SK-N-SH treated with all-trans-retinoic acid at 6 μM for 48 hours (cell line): Measurements from ENCODE around the gene TRH.

Source experiments
- ATAC-seq: fragments of 200-7000 bp; cut with Tn5 transposase; 3 replicates; pipeline ENCODE4 v1.9.1; 2020; ENCODE audit warnings: mild to moderate bottlenecking, moderate library complexity
- ARNTL ChIP-seq: fragments of 450-650 bp; formaldehyde crosslinking; IDR thresholded peaks from 2 replicates; pipeline ENCODE4 v1.5.0; 2020; ENCODE audit warnings: low read depth, mild to moderate bottlenecking, moderate library complexity, borderline replicate concordance
- BACH2 ChIP-seq: fragments of 250-450 bp; sonication (Bioruptor Pico); IDR thresholded peaks from 2 replicates; pipeline ENCODE4 v1.9.0; 2021; ENCODE audit warnings: mild to moderate bottlenecking, borderline replicate concordance
- CREB5 ChIP-seq: fragments of 250-450 bp; sonication (Bioruptor Pico); IDR thresholded peaks from 2 replicates; pipeline ENCODE4 v1.5.1; 2020; ENCODE audit warnings: low read depth, mild to moderate bottlenecking, moderate library complexity
- CSDC2 ChIP-seq: fragments of 250-450 bp; sonication (Bioruptor Pico); IDR thresholded peaks from 2 replicates; pipeline ENCODE4 v1.5.0; 2020; ENCODE audit warnings: mild to moderate bottlenecking, moderate library complexity
- CSRNP3 ChIP-seq: fragments of 250-450 bp; sonication (Bioruptor Pico); IDR thresholded peaks from 2 replicates; pipeline ENCODE4 v1.5.1; 2021; ENCODE audit warnings: mild to moderate bottlenecking, moderate library complexity
- ESRRG ChIP-seq: fragments of 250-450 bp; sonication (Bioruptor Pico); IDR thresholded peaks from 2 replicates; pipeline ENCODE4 v1.6.1; 2021; ENCODE audit warnings: mild to moderate bottlenecking
- GLIS3 ChIP-seq: fragments of 250-450 bp; sonication (Bioruptor Pico); IDR thresholded peaks from 2 replicates; pipeline ENCODE4 v1.5.0; 2020; ENCODE audit warnings: mild to moderate bottlenecking, moderate library complexity
- ISL1 ChIP-seq: fragments of 250-450 bp; sonication (Bioruptor Pico); IDR thresholded peaks from 2 replicates; pipeline ENCODE4 v2.1.2; 2022; ENCODE audit warnings: mild to moderate bottlenecking, moderate library complexity
- OSR1 ChIP-seq: fragments of 250-450 bp; sonication (Bioruptor Pico); IDR thresholded peaks from 2 replicates; pipeline ENCODE4 v1.8.0; 2022; ENCODE audit warnings: moderate library complexity, mild to moderate bottlenecking, inconsistent platforms
- POU6F1 ChIP-seq: fragments of 250-450 bp; sonication (Bioruptor Pico); IDR thresholded peaks from 2 replicates; pipeline ENCODE4 v1.8.0; 2021; ENCODE audit warnings: low read depth, mild to moderate bottlenecking, moderate library complexity, borderline replicate concordance
- PPARA ChIP-seq: fragments of 250-450 bp; sonication (Bioruptor Pico); IDR thresholded peaks from 2 replicates; pipeline ENCODE4 v1.5.0; 2020; ENCODE audit warnings: mild to moderate bottlenecking, borderline replicate concordance
- RARB ChIP-seq: fragments of 250-450 bp; sonication (Bioruptor Pico); IDR thresholded peaks from 2 replicates; pipeline ENCODE4 v1.8.0; 2021; ENCODE audit warnings: mild to moderate bottlenecking, moderate library complexity
- SNAI2 ChIP-seq: fragments of 250-450 bp; sonication (Bioruptor Pico); IDR thresholded peaks from 2 replicates; pipeline ENCODE4 v1.5.0; 2020; ENCODE audit warnings: mild to moderate bottlenecking, moderate library complexity
- TCF4 ChIP-seq: fragments of 250-450 bp; sonication (Bioruptor Pico); IDR thresholded peaks from 2 replicates; pipeline ENCODE4 v1.8.0; 2021; ENCODE audit warnings: mild to moderate bottlenecking, moderate library complexity, borderline replicate concordance
- TOX ChIP-seq: fragments of 250-450 bp; sonication (Bioruptor Pico); IDR thresholded peaks from 2 replicates; pipeline ENCODE4 v1.8.0; 2021; ENCODE audit warnings: mild to moderate bottlenecking, moderate library complexity, borderline replicate concordance
- TSHZ2 ChIP-seq: fragments of 250-450 bp; sonication (Bioruptor Pico); IDR thresholded peaks from 2 replicates; pipeline ENCODE4 v1.5.0; 2020; ENCODE audit warnings: mild to moderate bottlenecking, moderate library complexity
- ZC3H10 ChIP-seq: fragments of 250-450 bp; sonication (Bioruptor Pico); IDR thresholded peaks from 2 replicates; pipeline ENCODE4 v1.5.1; 2021; ENCODE audit warnings: mild to moderate bottlenecking, moderate library complexity
- ZFP3 ChIP-seq: fragments of 250-450 bp; sonication (Bioruptor Pico); IDR thresholded peaks from 2 replicates; pipeline ENCODE4 v1.5.0; 2020; ENCODE audit warnings: mild to moderate bottlenecking, moderate library complexity
- ZFP30 ChIP-seq: fragments of 450-650 bp; formaldehyde crosslinking; IDR thresholded peaks from 2 replicates; pipeline ENCODE4 v1.5.0; 2022; ENCODE audit warnings: mild to moderate bottlenecking, moderate library complexity
- ZNF565 ChIP-seq: fragments of 450-650 bp; formaldehyde crosslinking; conservative IDR thresholded peaks from 2 replicates; pipeline ENCODE4 v1.5.0; 2020; ENCODE audit warnings: low read depth, mild to moderate bottlenecking, moderate library complexity
- ZNF70 ChIP-seq: fragments of 450-650 bp; formaldehyde crosslinking; IDR thresholded peaks from 2 replicates; pipeline ENCODE4 v1.5.0; 2020; ENCODE audit warnings: mild to moderate bottlenecking, moderate library complexity
- ZNF8 ChIP-seq: fragments of 450-650 bp; formaldehyde crosslinking; IDR thresholded peaks from 2 replicates; pipeline ENCODE4 v1.5.0; 2020; ENCODE audit warnings: mild to moderate bottlenecking, moderate library complexity

The TRH gene

GRCh38 chr3:129944709-129945108 is 29.8 kb upstream of the TRH start:
- no peak for ATAC-seq
- no peak for TF ChIP-seq ZNF565
- no peak for TF ChIP-seq ZNF8 (CRISPR knock-in tag)
- no peak for TF ChIP-seq TSHZ2
- TF ChIP-seq PPARA: no peak
- TF ChIP-seq CSDC2 (CRISPR knock-in tag): no peak
- no peak for TF ChIP-seq TOX (CRISPR knock-in tag)
- no peak for TF ChIP-seq ZC3H10 (CRISPR knock-in tag)
- no peak for TF ChIP-seq BACH2 (CRISPR knock-in tag)
- TF ChIP-seq OSR1: no peak
- TF ChIP-seq ESRRG (CRISPR knock-in tag): no peak
- TF ChIP-seq ZFP3: no peak
- TF ChIP-seq CREB5: no peak
- no peak for TF ChIP-seq RARB (CRISPR knock-in tag)
- TF ChIP-seq GLIS3: no peak
- TF ChIP-seq ARNTL (CRISPR knock-in tag): no peak
- TF ChIP-seq CSRNP3 (CRISPR knock-in tag): no peak

GRCh38 chr3:129947538-129948240 is 26.8 kb upstream of the TRH start:
- no peak for TF ChIP-seq CREB5
- TF ChIP-seq CSDC2 (CRISPR knock-in tag): no peak
- TF ChIP-seq ZC3H10 (CRISPR knock-in tag): no peak
- TF ChIP-seq ESRRG (CRISPR knock-in tag): no peak
- TF ChIP-seq TCF4 (CRISPR knock-in tag): no peak
- no peak for TF ChIP-seq RARB (CRISPR knock-in tag)
- no peak for TF ChIP-seq ISL1 (CRISPR knock-in tag)
- no peak for TF ChIP-seq ZFP3
- no peak for TF ChIP-seq CSRNP3 (CRISPR knock-in tag)
- TF ChIP-seq ZFP30 (CRISPR knock-in tag): no peak
- no peak for TF ChIP-seq SNAI2 (CRISPR knock-in tag)
- no peak for TF ChIP-seq ZNF70 (CRISPR knock-in tag)
- no peak for TF ChIP-seq PPARA
- TF ChIP-seq TOX (CRISPR knock-in tag): no peak
- no peak for TF ChIP-seq POU6F1
- no peak for TF ChIP-seq TSHZ2
- TF ChIP-seq ZNF8 (CRISPR knock-in tag): no peak
- TF ChIP-seq ARNTL (CRISPR knock-in tag): no peak
- ATAC-seq: no peak
